HepG2 (cell line): Measurements from ENCODE around the gene SELENOI. TPM values are rescaled to one million over a fixed set of nuclear protein-coding genes. Genes with fewer than 3 reads are reported as not detected.

ENCODE experiments used
- ATAC-seq: fragments of 200-7000 bp; cut with Tn5 transposase; 3 replicates; pipeline ENCODE4 v1.9.1; 2020; ENCODE audit warnings: mild to moderate bottlenecking, moderate library complexity
- BruUV-seq: library from RNA; stranded (reverse); fragments of 400-500 nt; replicated peaks from 2 replicates; lab custom pipeline; 2021; lab: Mats Ljungman, UMichigan
- CTCF ChIA-PET: fragments of 300-600 bp; formaldehyde crosslinking; extraction: SDS; loops from one replicate; lab custom pipeline; 2021; ENCODE audit warnings: low total read pairs, inconsistent platforms, low intra/inter-chr PET ratio; lab: Yijun Ruan, JAX
- POLR2A ChIA-PET: fragments of 350-600 bp; sonication (Branson Sonifier 250); formaldehyde crosslinking; loops from one replicate; lab custom pipeline; 2020; ENCODE audit warnings: antibody characterized with exemption, inconsistent platforms; lab: Yijun Ruan, JAX
- DNase-seq: peaks from one replicate; pipeline ENCODE4 v3.0.0-alpha.2; 2015; ENCODE audit warnings: low spot score
- FAIRE-seq: peaks from 3 replicates; lab custom pipeline; 2011; peaks lifted over from hg19 to GRCh38; lab: Jason Lieb, UNC
- H2AFZ ChIP-seq: one replicate; pipeline ENCODE4 v1.6.1; 2011; ENCODE audit warnings: low read length, inconsistent platforms
- H3K27ac ChIP-seq: fragments of 300-600 bp; 3 replicates; pipeline ENCODE4 v1.8.0; 2011; ENCODE audit warnings: mixed run types, mild to moderate bottlenecking, mixed read lengths, low read length, inconsistent platforms; ENCODE audit not compliant: insufficient read depth; ENCODE audit errors: extremely low read length
- H3K27me3 ChIP-seq, 2 experiments: fragments of 200-600 bp in 1 of 2; 2 replicates in 1 of 2; 3 replicates in 1 of 2; pipeline versions ENCODE4 v1.6.0 to v1.8.0; 2011; ENCODE audit warnings: low read length in 2 of 2, mild to moderate bottlenecking in 2 of 2, moderate library complexity in 2 of 2, inconsistent platforms in 1 of 2; ENCODE audit not compliant: insufficient read depth in 2 of 2, control insufficient read depth in 1 of 2
- H3K36me3 ChIP-seq, 2 experiments: fragments of 200-600 bp in 1 of 2; replicated peaks in 1 of 2; 2 replicates in 1 of 2; 3 replicates in 1 of 2; pipeline versions ENCODE4 v1.5.1 to v1.8.0; 2011; ENCODE audit warnings: low read length in 2 of 2, inconsistent platforms in 1 of 2; ENCODE audit not compliant: insufficient read depth in 2 of 2, control insufficient read depth in 1 of 2
- H3K4me1 ChIP-seq: 2 replicates; pipeline ENCODE4 v1.5.1; 2012; ENCODE audit warnings: low read length, inconsistent platforms; ENCODE audit not compliant: insufficient read depth
- H3K4me2 ChIP-seq: 2 replicates; pipeline ENCODE4 v1.6.0; 2011; ENCODE audit warnings: low read depth, low read length, inconsistent platforms
- H3K4me3 ChIP-seq, 3 experiments: fragments of 200-600 bp in 1 of 3; sonication (generic), shearing (Covaris generic) in 1 of 3; replicated peaks in 1 of 3; 2 replicates each; pipeline ENCODE4 v1.5.1; 2011 to 2016; ENCODE audit warnings: low read length in 3 of 3, inconsistent platforms in 2 of 3, low read depth in 2 of 3, mild to moderate bottlenecking in 2 of 3, control low read depth in 1 of 3, mixed read lengths in 1 of 3; ENCODE audit not compliant: insufficient read depth in 1 of 3
- H3K79me2 ChIP-seq: one replicate; pipeline ENCODE4 v1.6.1; 2011; ENCODE audit warnings: low read length, inconsistent platforms; ENCODE audit not compliant: insufficient read depth
- H3K9ac ChIP-seq: 2 replicates; pipeline ENCODE4 v1.6.0; 2011; ENCODE audit warnings: mild to moderate bottlenecking, low read depth, low read length, inconsistent platforms; ENCODE audit not compliant: insufficient read depth
- H3K9me3 ChIP-seq: 2 replicates; pipeline ENCODE4 v1.5.1; 2012; ENCODE audit warnings: mild to moderate bottlenecking, low read length
- H4K20me1 ChIP-seq: 2 replicates; pipeline ENCODE4 v1.6.0; 2011; ENCODE audit warnings: inconsistent platforms, mild to moderate bottlenecking, low read length, moderate library complexity; ENCODE audit not compliant: insufficient read depth
- BCL6 ChIP-seq: IDR thresholded peaks from 2 replicates; pipeline ENCODE4 v1.6.1; 2016; ENCODE audit warnings: missing genetic modification reagents, missing compliant biosample characterization
- ETV5 ChIP-seq: IDR thresholded peaks from 2 replicates; pipeline ENCODE4 v1.6.1; 2018; ENCODE audit warnings: missing biosample characterization, missing genetic modification reagents, inconsistent platforms, borderline replicate concordance
- FOXM1 ChIP-seq: sonication (generic); formaldehyde crosslinking; IDR thresholded peaks from 2 replicates; pipeline ENCODE4 v1.5.0; 2020; ENCODE audit warnings: missing genetic modification reagents
- ZNF451 ChIP-seq: sonication (generic); formaldehyde crosslinking; IDR thresholded peaks from 2 replicates; pipeline ENCODE4 v1.5.0; 2020; ENCODE audit warnings: mild to moderate bottlenecking, missing genetic modification reagents
- ZNF468 ChIP-seq: sonication (generic); formaldehyde crosslinking; IDR thresholded peaks from 2 replicates; pipeline ENCODE4 v1.8.0; 2022; ENCODE audit warnings: mild to moderate bottlenecking, moderate library complexity, missing genetic modification reagents
- WGBS: methylation state at CpG from one replicate; pipeline ENCODE4 v1.1.6; 2017; ENCODE audit warnings: low lambda C conversion rate; 5-methylcytosine and 5-hydroxymethylcytosine counted together
- in situ Hi-C: cut with HindIII; loops from 2 replicates; pipeline ENCODE4 v1.10.0; 2017; ENCODE audit warnings: low pct_unique_long_range_greater_than_20kb; ENCODE audit not compliant: extremely low pct_ligation_motif_present
- intact Hi-C: fragments of 100-400 bp; cut with micrococcal nuclease; formaldehyde crosslinking; loops from one replicate; pipeline ENCODE4 v1.10.0; 2022; ENCODE audit not compliant: unreplicated experiment
- polyA plus RNA-seq, 8 experiments: library from polyadenylated mRNA; depleted of rRNA in 3 of 8; stranded (reverse) in 7 of 8; unstranded in 1 of 8; fragments of >200 nt; fragmentation: Illumina TruSeq in 4 of 8; extraction: Trizol in 4 of 8; gene quantifications; 2 replicates each; pipeline versions ENCODE4 v1.2.1 to v1.2.3, GENCODE V29; 2011 to 2016; ENCODE audit warnings: low read depth in 4 of 8, missing spikeins in 1 of 8, mixed read lengths in 1 of 8; ENCODE audit not compliant: insufficient read depth in 1 of 8
- total RNA-seq, 5 experiments: library from RNA; depleted of rRNA; stranded (reverse); fragments of >200 nt; fragmentation: Illumina TruSeq; extraction: Trizol; gene quantifications; 2 replicates each; pipeline ENCODE4 v1.2.3, GENCODE V29; 2016; ENCODE audit warnings: low read depth in 1 of 5
- TF ChIP-seq, protein P1 (sequence below): sonication (generic); formaldehyde crosslinking; IDR thresholded peaks from 2 replicates; pipeline ENCODE4 v1.9.0; 2021; ENCODE audit warnings: mild to moderate bottlenecking, missing genetic modification reagents
- TF ChIP-seq, protein P2 (sequence below): IDR thresholded peaks from 2 replicates; pipeline ENCODE4 v1.6.1; 2016; ENCODE audit warnings: missing compliant biosample characterization, missing genetic modification reagents, borderline replicate concordance
- TF ChIP-seq, protein P3 (sequence below): sonication (generic); formaldehyde crosslinking; IDR thresholded peaks from 2 replicates; pipeline ENCODE4 v1.4.0; 2020; ENCODE audit warnings: missing genetic modification reagents
- TF ChIP-seq, protein P4 (sequence below): sonication (generic); formaldehyde crosslinking; IDR thresholded peaks from 2 replicates; pipeline ENCODE4 v1.4.0; 2020; ENCODE audit warnings: missing genetic modification reagents

Gene SELENOI
- total and polyA plus RNA-seq, 2 of the 13 experiments (the other 11 are each of a cell fraction or from before 2014, with no cell fraction given) = 27.7 to 60.3 TPM

DNA sequence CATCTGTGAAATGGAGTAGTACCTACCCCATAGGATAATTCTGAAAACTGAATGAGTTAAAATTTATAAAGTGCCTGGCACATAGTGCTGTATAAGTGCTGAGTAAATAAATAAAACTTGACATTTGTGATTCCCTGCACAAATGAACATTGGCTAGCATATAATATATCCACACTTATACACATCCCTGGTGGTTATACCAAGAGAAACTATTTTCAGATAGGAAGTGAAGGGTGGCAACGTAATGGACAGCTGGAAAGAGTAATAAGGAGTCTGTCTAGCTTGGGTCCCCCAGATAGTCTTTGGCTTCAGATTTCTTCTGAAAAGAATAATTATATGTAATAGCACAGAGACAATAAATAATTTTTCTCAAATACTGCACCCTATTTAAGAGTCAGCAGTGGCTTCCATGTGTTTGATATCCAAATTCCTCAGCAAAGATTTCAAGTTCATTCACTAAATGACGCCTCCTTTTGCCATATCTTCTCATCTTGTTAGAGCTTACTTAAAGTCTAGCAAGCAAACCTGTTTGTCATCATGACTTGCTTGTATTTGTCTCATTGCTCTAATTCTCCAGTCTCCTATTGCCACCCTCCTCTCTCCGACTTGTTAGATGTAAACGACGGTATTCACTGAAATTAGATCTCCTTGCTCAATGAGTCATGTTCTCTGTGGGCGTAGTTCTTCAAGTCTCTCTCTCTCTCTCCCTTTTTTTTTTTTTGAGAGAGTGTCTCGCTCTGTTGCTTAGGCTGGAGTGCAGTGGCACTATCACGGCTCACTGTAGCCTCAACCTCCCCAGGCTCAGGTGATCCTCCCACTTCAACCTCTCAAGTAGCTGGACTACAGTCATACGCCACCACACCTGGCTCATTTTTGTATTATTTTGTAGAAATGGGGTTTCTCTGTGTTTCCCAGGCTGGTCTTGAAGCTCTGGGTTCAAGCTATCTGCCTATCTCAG, 9.4 kb downstream of the SELENOI start:
- 97% methylated on average over 9 of the region's 9 CpGs for WGBS
- no peaks in the 10 kb centered on the region for H3K9me3 ChIP-seq
- no peak for TF ChIP-seq ZNF468 (CRISPR knock-in tag)
- no peak for TF ChIP-seq FOXM1
- TF ChIP-seq, protein P1, sequence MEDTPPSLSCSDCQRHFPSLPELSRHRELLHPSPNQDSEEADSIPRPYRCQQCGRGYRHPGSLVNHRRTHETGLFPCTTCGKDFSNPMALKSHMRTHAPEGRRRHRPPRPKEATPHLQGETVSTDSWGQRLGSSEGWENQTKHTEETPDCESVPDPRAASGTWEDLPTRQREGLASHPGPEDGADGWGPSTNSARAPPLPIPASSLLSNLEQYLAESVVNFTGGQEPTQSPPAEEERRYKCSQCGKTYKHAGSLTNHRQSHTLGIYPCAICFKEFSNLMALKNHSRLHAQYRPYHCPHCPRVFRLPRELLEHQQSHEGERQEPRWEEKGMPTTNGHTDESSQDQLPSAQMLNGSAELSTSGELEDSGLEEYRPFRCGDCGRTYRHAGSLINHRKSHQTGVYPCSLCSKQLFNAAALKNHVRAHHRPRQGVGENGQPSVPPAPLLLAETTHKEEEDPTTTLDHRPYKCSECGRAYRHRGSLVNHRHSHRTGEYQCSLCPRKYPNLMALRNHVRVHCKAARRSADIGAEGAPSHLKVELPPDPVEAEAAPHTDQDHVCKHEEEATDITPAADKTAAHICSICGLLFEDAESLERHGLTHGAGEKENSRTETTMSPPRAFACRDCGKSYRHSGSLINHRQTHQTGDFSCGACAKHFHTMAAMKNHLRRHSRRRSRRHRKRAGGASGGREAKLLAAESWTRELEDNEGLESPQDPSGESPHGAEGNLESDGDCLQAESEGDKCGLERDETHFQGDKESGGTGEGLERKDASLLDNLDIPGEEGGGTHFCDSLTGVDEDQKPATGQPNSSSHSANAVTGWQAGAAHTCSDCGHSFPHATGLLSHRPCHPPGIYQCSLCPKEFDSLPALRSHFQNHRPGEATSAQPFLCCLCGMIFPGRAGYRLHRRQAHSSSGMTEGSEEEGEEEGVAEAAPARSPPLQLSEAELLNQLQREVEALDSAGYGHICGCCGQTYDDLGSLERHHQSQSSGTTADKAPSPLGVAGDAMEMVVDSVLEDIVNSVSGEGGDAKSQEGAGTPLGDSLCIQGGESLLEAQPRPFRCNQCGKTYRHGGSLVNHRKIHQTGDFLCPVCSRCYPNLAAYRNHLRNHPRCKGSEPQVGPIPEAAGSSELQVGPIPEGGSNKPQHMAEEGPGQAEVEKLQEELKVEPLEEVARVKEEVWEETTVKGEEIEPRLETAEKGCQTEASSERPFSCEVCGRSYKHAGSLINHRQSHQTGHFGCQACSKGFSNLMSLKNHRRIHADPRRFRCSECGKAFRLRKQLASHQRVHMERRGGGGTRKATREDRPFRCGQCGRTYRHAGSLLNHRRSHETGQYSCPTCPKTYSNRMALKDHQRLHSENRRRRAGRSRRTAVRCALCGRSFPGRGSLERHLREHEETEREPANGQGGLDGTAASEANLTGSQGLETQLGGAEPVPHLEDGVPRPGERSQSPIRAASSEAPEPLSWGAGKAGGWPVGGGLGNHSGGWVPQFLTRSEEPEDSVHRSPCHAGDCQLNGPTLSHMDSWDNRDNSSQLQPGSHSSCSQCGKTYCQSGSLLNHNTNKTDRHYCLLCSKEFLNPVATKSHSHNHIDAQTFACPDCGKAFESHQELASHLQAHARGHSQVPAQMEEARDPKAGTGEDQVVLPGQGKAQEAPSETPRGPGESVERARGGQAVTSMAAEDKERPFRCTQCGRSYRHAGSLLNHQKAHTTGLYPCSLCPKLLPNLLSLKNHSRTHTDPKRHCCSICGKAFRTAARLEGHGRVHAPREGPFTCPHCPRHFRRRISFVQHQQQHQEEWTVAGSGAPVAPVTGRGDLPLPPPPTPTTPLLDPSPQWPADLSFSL (CRISPR knock-in tag) = no peak
- TF ChIP-seq BCL6 = no peak
- TF ChIP-seq, protein P2, sequence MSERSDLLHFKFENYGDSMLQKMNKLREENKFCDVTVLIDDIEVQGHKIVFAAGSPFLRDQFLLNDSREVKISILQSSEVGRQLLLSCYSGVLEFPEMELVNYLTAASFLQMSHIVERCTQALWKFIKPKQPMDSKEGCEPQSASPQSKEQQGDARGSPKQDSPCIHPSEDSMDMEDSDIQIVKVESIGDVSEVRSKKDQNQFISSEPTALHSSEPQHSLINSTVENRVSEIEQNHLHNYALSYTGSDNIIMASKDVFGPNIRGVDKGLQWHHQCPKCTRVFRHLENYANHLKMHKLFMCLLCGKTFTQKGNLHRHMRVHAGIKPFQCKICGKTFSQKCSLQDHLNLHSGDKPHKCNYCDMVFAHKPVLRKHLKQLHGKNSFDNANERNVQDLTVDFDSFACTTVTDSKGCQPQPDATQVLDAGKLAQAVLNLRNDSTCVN (CRISPR knock-in tag) = no peak
- no peak for TF ChIP-seq ZNF451 (CRISPR knock-in tag)
- TF ChIP-seq ETV5 (CRISPR knock-in tag) = no peak
- TF ChIP-seq, protein P3, sequence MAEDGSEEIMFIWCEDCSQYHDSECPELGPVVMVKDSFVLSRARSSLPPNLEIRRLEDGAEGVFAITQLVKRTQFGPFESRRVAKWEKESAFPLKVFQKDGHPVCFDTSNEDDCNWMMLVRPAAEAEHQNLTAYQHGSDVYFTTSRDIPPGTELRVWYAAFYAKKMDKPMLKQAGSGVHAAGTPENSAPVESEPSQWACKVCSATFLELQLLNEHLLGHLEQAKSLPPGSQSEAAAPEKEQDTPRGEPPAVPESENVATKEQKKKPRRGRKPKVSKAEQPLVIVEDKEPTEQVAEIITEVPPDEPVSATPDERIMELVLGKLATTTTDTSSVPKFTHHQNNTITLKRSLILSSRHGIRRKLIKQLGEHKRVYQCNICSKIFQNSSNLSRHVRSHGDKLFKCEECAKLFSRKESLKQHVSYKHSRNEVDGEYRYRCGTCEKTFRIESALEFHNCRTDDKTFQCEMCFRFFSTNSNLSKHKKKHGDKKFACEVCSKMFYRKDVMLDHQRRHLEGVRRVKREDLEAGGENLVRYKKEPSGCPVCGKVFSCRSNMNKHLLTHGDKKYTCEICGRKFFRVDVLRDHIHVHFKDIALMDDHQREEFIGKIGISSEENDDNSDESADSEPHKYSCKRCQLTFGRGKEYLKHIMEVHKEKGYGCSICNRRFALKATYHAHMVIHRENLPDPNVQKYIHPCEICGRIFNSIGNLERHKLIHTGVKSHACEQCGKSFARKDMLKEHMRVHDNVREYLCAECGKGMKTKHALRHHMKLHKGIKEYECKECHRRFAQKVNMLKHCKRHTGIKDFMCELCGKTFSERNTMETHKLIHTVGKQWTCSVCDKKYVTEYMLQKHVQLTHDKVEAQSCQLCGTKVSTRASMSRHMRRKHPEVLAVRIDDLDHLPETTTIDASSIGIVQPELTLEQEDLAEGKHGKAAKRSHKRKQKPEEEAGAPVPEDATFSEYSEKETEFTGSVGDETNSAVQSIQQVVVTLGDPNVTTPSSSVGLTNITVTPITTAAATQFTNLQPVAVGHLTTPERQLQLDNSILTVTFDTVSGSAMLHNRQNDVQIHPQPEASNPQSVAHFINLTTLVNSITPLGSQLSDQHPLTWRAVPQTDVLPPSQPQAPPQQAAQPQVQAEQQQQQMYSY (CRISPR knock-in tag) = no peak
- TF ChIP-seq, protein P4, sequence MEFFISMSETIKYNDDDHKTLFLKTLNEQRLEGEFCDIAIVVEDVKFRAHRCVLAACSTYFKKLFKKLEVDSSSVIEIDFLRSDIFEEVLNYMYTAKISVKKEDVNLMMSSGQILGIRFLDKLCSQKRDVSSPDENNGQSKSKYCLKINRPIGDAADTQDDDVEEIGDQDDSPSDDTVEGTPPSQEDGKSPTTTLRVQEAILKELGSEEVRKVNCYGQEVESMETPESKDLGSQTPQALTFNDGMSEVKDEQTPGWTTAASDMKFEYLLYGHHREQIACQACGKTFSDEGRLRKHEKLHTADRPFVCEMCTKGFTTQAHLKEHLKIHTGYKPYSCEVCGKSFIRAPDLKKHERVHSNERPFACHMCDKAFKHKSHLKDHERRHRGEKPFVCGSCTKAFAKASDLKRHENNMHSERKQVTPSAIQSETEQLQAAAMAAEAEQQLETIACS = no peak
- TF ChIP-seq, all 625 proteins: peak for 0
- H3K4me3 ChIP-seq = no peak overlapping the region
- in situ Hi-C loops = no loop called here
- H3K4me2 ChIP-seq = no peak overlapping the region
- ChIA-PET POLR2A (interaction anchor here (4.8 kb wide), 1 partner anchor 10 kb away, joined by 18 read pairs; the partner anchor contains the start of gene SELENOI), CTCF (no interaction called here)
- H3K27ac ChIP-seq = no peak overlapping the region
- no peak overlapping the region for H2AFZ ChIP-seq
- intact Hi-C loops = no loop called here
- peaks cover 94% of the 10 kb centered on the region for H3K79me2 ChIP-seq
- peaks cover 1 to 21% of the 10 kb centered on the region in 2 experiments; a peak in 3 of 5 replicates for H3K36me3 ChIP-seq
- peaks cover 37% of the 10 kb centered on the region for H3K4me1 ChIP-seq
- H3K27me3 ChIP-seq = no peaks in the 10 kb centered on the region
- FAIRE-seq = no peak
- peaks cover 59% of the 10 kb centered on the region for H4K20me1 ChIP-seq
- BruUV-seq = no TSS peak
- ATAC-seq = no peak
- no peak for DNase-seq
- no peak overlapping the region for H3K9ac ChIP-seq
